Naive thymus-derived CD8-positive, alpha-beta T cell (primary cell): Measurements from ENCODE around the gene YTHDF1. TPM values are rescaled to one million over a fixed set of nuclear protein-coding genes. Genes with fewer than 3 reads are reported as not detected.
A peak's percentile ranks its signal among the peaks of the same experiment; 100 is the strongest.

Experiments
- ATAC-seq, 2 donors: fragments of 150-1000 bp; cut with Tn5 transposase in 1 of 2; sonication (Bioruptor Pico), chemical (Tn5 transposase) in 1 of 2; 1 replicate in 1 of 2; 2 replicates in 1 of 2; pipeline ENCODE4 v1.10.0; 2021; ENCODE audit warnings: mild to moderate bottlenecking in 2 of 2, moderate library complexity in 2 of 2
- POLR2A ChIA-PET: fragments of 350-600 bp; sonication (Branson Sonifier 250); formaldehyde crosslinking; loops from one replicate; lab custom pipeline; 2021; ENCODE audit warnings: antibody characterized with exemption; lab: Charles Lee
- DNase-seq, 10 donors: peaks; one replicate each; pipeline versions ENCODE4 v3.0.0 to v3.0.0-alpha.2; 2020 to 2022
- H3K27ac Mint-ChIP-seq, 10 donors: one replicate each; pipeline ENCODE4 v1.8.0; 2020 to 2022; ENCODE audit warnings: mild to moderate bottlenecking in 10 of 10, mixed read lengths in 10 of 10, moderate library complexity in 4 of 10, inconsistent platforms in 1 of 10
- H3K27me3 Mint-ChIP-seq, 5 donors: one replicate each; pipeline ENCODE4 v1.8.0; 2021 to 2022; ENCODE audit warnings: mixed read lengths in 5 of 5
- H3K36me3 Mint-ChIP-seq, 3 donors: one replicate each; pipeline ENCODE4 v1.8.0; 2020 to 2022; ENCODE audit warnings: mixed read lengths in 3 of 3, mild to moderate bottlenecking in 2 of 3, inconsistent platforms in 1 of 3
- H3K4me1 Mint-ChIP-seq, 4 donors: one replicate each; pipeline ENCODE4 v1.8.0; 2021 to 2022; ENCODE audit warnings: mixed read lengths in 4 of 4
- H3K4me3 Mint-ChIP-seq, 10 donors: one replicate each; pipeline ENCODE4 v1.8.0; 2020 to 2022; ENCODE audit warnings: mild to moderate bottlenecking in 10 of 10, mixed read lengths in 10 of 10, moderate library complexity in 6 of 10, inconsistent platforms in 1 of 10
- H3K9me3 Mint-ChIP-seq, 9 donors: one replicate each; pipeline ENCODE4 v1.8.0; 2020 to 2022; ENCODE audit warnings: mixed read lengths in 9 of 9, mild to moderate bottlenecking in 3 of 9, inconsistent platforms in 1 of 9, moderate library complexity in 1 of 9
- polyA plus RNA-seq, 3 donors: library from polyadenylated mRNA; unstranded; fragments of 300-500 nt; fragmentation: Illumina TruSeq; gene quantifications; one replicate each; pipeline ENCODE4 v1.2.3, GENCODE V29; 2021
- total RNA-seq, 8 experiments: library from RNA in 2 of 8; stranded (reverse) in 2 of 8; gene quantifications; one replicate each; pipeline ENCODE4 v1.2.3 and lab custom pipeline; 2021 to 2026

The YTHDF1 gene
- total and polyA plus RNA-seq, 5 experiments from 2014 or later, result 26.8 to 53.1 (median 46.6) TPM

DNA sequence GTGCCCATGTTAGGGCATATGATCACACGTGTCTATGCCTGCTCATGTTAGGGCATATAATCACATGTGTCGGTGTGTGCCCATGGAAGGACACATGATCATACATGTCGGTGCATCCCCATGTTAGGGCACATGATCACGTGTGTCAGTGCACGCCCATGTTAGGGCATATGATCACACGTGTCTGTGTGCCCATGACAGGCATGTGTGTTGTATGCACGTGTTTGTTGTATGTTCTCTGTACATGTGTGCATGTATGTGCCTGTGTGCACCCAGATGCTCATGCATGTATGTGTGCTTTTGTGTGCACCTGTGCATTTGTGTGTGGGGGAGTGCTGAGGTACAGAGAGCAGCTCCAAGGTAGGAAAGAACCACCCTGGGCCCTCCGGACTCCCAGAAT, 29.8 kb downstream of the YTHDF1 start:
- H3K27me3 Mint-ChIP-seq, result peaks cover 0 to 21% (median 3%) of the 10 kb centered on the region in 5 donors
- H3K27ac Mint-ChIP-seq, result no peak overlapping the region
- no peak overlapping the region for H3K4me3 Mint-ChIP-seq
- POLR2A ChIA-PET, result no interaction called here
- no peaks in the 10 kb centered on the region for H3K36me3 Mint-ChIP-seq
- no peak for ATAC-seq
- H3K4me1 Mint-ChIP-seq, result peaks cover 0 to 2% (median 0%) of the 10 kb centered on the region in 4 donors
- DNase-seq, result no peak
- H3K9me3 Mint-ChIP-seq, result no peaks in the 10 kb centered on the region

- Mint-ChIP-seq H3K4me3 (no peak overlapping the region), H3K9me3 (no peaks in the 10 kb centered on the region), H3K27me3 (peaks cover 2 to 29% (median 9%) of the 10 kb centered on the region in 5 donors), H3K27ac (no peak overlapping the region), H3K36me3 (no peaks in the 10 kb centered on the region), H3K4me1 (peaks cover 0 to 2% (median 0%) of the 10 kb centered on the region in 4 donors)
- POLR2A ChIA-PET, result no interaction called here
- DNase-seq (no peak), ATAC-seq (no peak)
Observed at GRCh38 chr20:63185215-63185796, 30.6 kb downstream of the YTHDF1 start.

- POLR2A ChIA-PET, result no interaction called here
- H3K9me3 Mint-ChIP-seq, result no peaks in the 10 kb centered on the region
- peaks cover 4 to 7% (median 6%) of the 10 kb centered on the region in 4 donors for H3K4me1 Mint-ChIP-seq
- peak in 9 of 10 donors; percentile 24 to 55 (median 43) for DNase-seq
- H3K4me3 Mint-ChIP-seq, result no peak overlapping the region
- ATAC-seq, result peak; percentile 30 to 33
- peaks cover 2 to 37% (median 14%) of the 10 kb centered on the region in 5 donors for H3K27me3 Mint-ChIP-seq
- no peaks in the 10 kb centered on the region for H3K36me3 Mint-ChIP-seq
- no peak overlapping the region for H3K27ac Mint-ChIP-seq
Observed at GRCh38 chr20:63183422-63184146, 32.3 kb downstream of the YTHDF1 start.

- ATAC-seq (no peak), DNase-seq (no peak)
- H3K4me3 Mint-ChIP-seq, result no peak overlapping the region
- H3K4me1 Mint-ChIP-seq, result peaks cover 4 to 7% (median 6%) of the 10 kb centered on the region in 4 donors
- H3K9me3 Mint-ChIP-seq, result no peaks in the 10 kb centered on the region
- H3K27ac Mint-ChIP-seq, result no peak overlapping the region
- POLR2A ChIA-PET, result interaction anchor here (1.2 kb wide), 1 partner anchor 125 kb away, joined by 3 read pairs; no protein-coding TSS in a partner anchor
- no peaks in the 10 kb centered on the region for H3K36me3 Mint-ChIP-seq
- H3K27me3 Mint-ChIP-seq, result peaks cover 2 to 37% (median 14%) of the 10 kb centered on the region in 5 donors
Observed at GRCh38 chr20:63182946-63183415, 33.0 kb downstream of the YTHDF1 start.

GRCh38 chr20:63182425-63182824, 33.5 kb downstream of the YTHDF1 start:
- Mint-ChIP-seq H3K27me3 (peaks cover 2 to 39% (median 14%) of the 10 kb centered on the region in 5 donors), H3K4me3 (no peak overlapping the region), H3K36me3 (no peaks in the 10 kb centered on the region), H3K9me3 (no peaks in the 10 kb centered on the region), H3K4me1 (peaks cover 4 to 9% (median 7%) of the 10 kb centered on the region in 4 donors), H3K27ac (no peak overlapping the region)
- no peak for DNase-seq
- ATAC-seq, result no peak
- POLR2A ChIA-PET, result interaction anchor here (1.2 kb wide), 1 partner anchor 124 kb away, joined by 3 read pairs; no protein-coding TSS in a partner anchor

GRCh38 chr20:63181226-63181625, 34.7 kb downstream of the YTHDF1 start:
- Mint-ChIP-seq H3K9me3 (peaks cover 0 to 1% (median 0%) of the 10 kb centered on the region in 9 donors), H3K27me3 (peaks cover 4 to 48% (median 17%) of the 10 kb centered on the region in 5 donors), H3K27ac (no peak overlapping the region), H3K4me1 (peaks cover 4 to 15% (median 12%) of the 10 kb centered on the region in 4 donors), H3K36me3 (peaks cover 0 to 3% (median 0%) of the 10 kb centered on the region in 3 donors), H3K4me3 (peak overlapping the region in 2 of 10 donors; percentile 10 to 30)
- no peak for DNase-seq
- no peak for ATAC-seq
- POLR2A ChIA-PET, result no interaction called here

GRCh38 chr20:63180569-63181185, 35.3 kb downstream of the YTHDF1 start:
- H3K36me3 Mint-ChIP-seq, result peaks cover 0 to 4% (median 0%) of the 10 kb centered on the region in 3 donors
- peaks cover 5 to 52% (median 20%) of the 10 kb centered on the region in 5 donors for H3K27me3 Mint-ChIP-seq
- peak overlapping the region in 4 of 10 donors; percentile 9 to 59 (median 34) for H3K4me3 Mint-ChIP-seq
- DNase-seq (no peak), ATAC-seq (no peak)
- H3K9me3 Mint-ChIP-seq, result peaks cover 0 to 2% (median 0%) of the 10 kb centered on the region in 9 donors
- H3K4me1 Mint-ChIP-seq, result peaks cover 5 to 19% (median 13%) of the 10 kb centered on the region in 4 donors
- peak overlapping the region in 1 of 10 donors; percentile 57 for H3K27ac Mint-ChIP-seq
- POLR2A ChIA-PET, result no interaction called here

GRCh38 chr20:63179687-63180568, 36.0 kb downstream of the YTHDF1 start:
- Mint-ChIP-seq H3K4me3 (peak overlapping the region in 9 of 10 donors; percentile 7 to 71 (median 66)), H3K27ac (no peak overlapping the region), H3K9me3 (peaks cover 0 to 2% (median 0%) of the 10 kb centered on the region in 9 donors), H3K27me3 (peaks cover 5 to 53% (median 20%) of the 10 kb centered on the region in 5 donors), H3K4me1 (peaks cover 5 to 19% (median 13%) of the 10 kb centered on the region in 4 donors), H3K36me3 (peaks cover 0 to 4% (median 0%) of the 10 kb centered on the region in 3 donors)
- POLR2A ChIA-PET, result no interaction called here
- no peak for DNase-seq
- no peak for ATAC-seq

- peak; percentile 63 to 85 (median 70) for DNase-seq
- peaks cover 5 to 19% (median 14%) of the 10 kb centered on the region in 4 donors for H3K4me1 Mint-ChIP-seq
- peaks cover 0 to 6% (median 0%) of the 10 kb centered on the region in 3 donors for H3K36me3 Mint-ChIP-seq
- peaks cover 7 to 60% (median 23%) of the 10 kb centered on the region in 5 donors for H3K27me3 Mint-ChIP-seq
- no peak overlapping the region for H3K27ac Mint-ChIP-seq
- peaks cover 0 to 2% (median 0%) of the 10 kb centered on the region in 9 donors for H3K9me3 Mint-ChIP-seq
- POLR2A ChIA-PET, result no interaction called here
- peak; percentile 88 to 90 for ATAC-seq
- H3K4me3 Mint-ChIP-seq, result peak overlapping the region in 9 of 10 donors; percentile 47 to 71 (median 66)
Observed at GRCh38 chr20:63178889-63179686, 36.8 kb downstream of the YTHDF1 start.

GRCh38 chr20:63178446-63178820, 37.5 kb downstream of the YTHDF1 start:
- DNase-seq (no peak), ATAC-seq (no peak)
- POLR2A ChIA-PET, result no interaction called here
- Mint-ChIP-seq H3K27me3 (peaks cover 7 to 65% (median 23%) of the 10 kb centered on the region in 5 donors), H3K36me3 (peaks cover 0 to 6% (median 0%) of the 10 kb centered on the region in 3 donors), H3K9me3 (peaks cover 0 to 2% (median 0%) of the 10 kb centered on the region in 9 donors), H3K27ac (no peak overlapping the region), H3K4me3 (no peak overlapping the region), H3K4me1 (peaks cover 5 to 19% (median 14%) of the 10 kb centered on the region in 4 donors)
